Left lung (tissue), 10 donors: ENCODE data around the gene CPT1C. TPM values are rescaled to one million over a fixed set of nuclear protein-coding genes. Genes with fewer than 3 reads are reported as not detected.

ENCODE experiments used
- ATAC-seq: fragments of 200-7000 bp; cut with Tn5 transposase; one replicate; pipeline ENCODE4 v1.9.1; 2020; ENCODE audit warnings: moderate library complexity
- DNase-seq, 4 donors: peaks; one replicate each; pipeline ENCODE4 v3.0.0-alpha.2; 2013 to 2020
- H3K27ac ChIP-seq, 2 donors: fragments of 200-600 bp; sonication (generic) in 1 of 2; one replicate each; pipeline versions ENCODE4 v1.5.0 to v1.8.0; 2020 to 2021
- H3K27me3 ChIP-seq, 2 donors: fragments of 200-600 bp; sonication (generic) in 1 of 2; one replicate each; pipeline versions ENCODE4 v1.5.0 to v1.8.0; 2020 to 2021
- H3K36me3 ChIP-seq, 2 donors: fragments of 200-600 bp; sonication (generic) in 1 of 2; one replicate each; pipeline versions ENCODE4 v1.5.0 to v1.8.0; 2020 to 2021
- H3K4me1 ChIP-seq, 2 donors: fragments of 200-600 bp; one replicate each; pipeline ENCODE4 v1.8.0; 2021
- H3K4me3 ChIP-seq, 2 donors: fragments of 200-600 bp; sonication (generic) in 1 of 2; one replicate each; pipeline versions ENCODE4 v1.5.0 to v1.8.0; 2020 to 2021; ENCODE audit warnings: mild to moderate bottlenecking in 1 of 2
- H3K9me3 ChIP-seq, 2 donors: fragments of 200-600 bp; sonication (generic) in 1 of 2; one replicate each; pipeline versions ENCODE4 v1.5.0 to v1.8.0; 2020 to 2021
- CTCF ChIP-seq, 2 donors: fragments of 200-600 bp; sonication (generic) in 1 of 2; IDR thresholded peaks; one replicate each; pipeline versions ENCODE4 v1.5.0 to v1.8.0; 2021; ENCODE audit warnings: antibody characterized with exemption in 2 of 2
- intact Hi-C, 2 donors: fragments of 100-400 bp; cut with DNase I; formaldehyde crosslinking; loops; one replicate each; pipeline versions ENCODE4 v1.11.2 to v1.14.2; 2022
- polyA plus RNA-seq, 6 donors: library from polyadenylated mRNA; unstranded; fragments of 120-200 nt; gene quantifications; one replicate each; pipeline ENCODE4 v1.2.1, GENCODE V29; 2013; ENCODE audit not compliant: insufficient read length in 6 of 6
- total RNA-seq, 2 donors: library from RNA; stranded (reverse); fragmentation: NEBNext Ultra II Directional; extraction: Animal tissue kit (Norgen Biotek cat#: 25700); gene quantifications; one replicate each; pipeline ENCODE4 v1.2.1, GENCODE V29; 2021
- donor health status: DM: no; HTN: yes; CAD: no.
- donor health status: DM: no; HTN: no; CAD: no.

The CPT1C gene
- total and polyA plus RNA-seq, 8 donors: 6.2 to 37.3 (median 29.0) TPM

DNA sequence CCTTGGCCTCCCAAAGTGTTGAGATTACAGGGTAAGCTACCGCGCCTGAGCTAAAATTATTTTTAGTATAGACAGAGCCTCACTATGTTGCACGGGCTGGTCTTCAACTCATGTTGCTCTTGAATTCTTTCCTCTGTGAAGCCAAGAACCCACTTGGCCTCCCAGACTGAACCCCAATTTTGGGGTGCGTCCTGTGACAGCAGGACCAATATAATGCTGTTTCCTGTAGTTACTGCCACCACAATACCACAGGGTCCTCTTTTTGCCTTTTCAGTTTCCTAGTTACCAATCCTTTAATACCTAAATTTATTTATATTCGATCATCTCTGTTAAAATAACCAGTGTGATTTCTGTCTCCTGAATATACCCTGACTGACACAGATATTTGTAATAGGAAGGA, 39.2 kb downstream of the CPT1C start:
- Histone ChIP-seq H3K36me3 (no peaks in the 10 kb centered on the region), H3K4me3 (no peak overlapping the region), H3K27ac (no peak overlapping the region), H3K27me3 (no peaks in the 10 kb centered on the region), H3K4me1 (no peaks in the 10 kb centered on the region), H3K9me3 (no peaks in the 10 kb centered on the region)
- DNase-seq: no peak
- intact Hi-C loops: no loop called here
- ATAC-seq: no peak
- no peak for TF ChIP-seq CTCF (IDR thresholded peaks at IDR 0.05)

DNA sequence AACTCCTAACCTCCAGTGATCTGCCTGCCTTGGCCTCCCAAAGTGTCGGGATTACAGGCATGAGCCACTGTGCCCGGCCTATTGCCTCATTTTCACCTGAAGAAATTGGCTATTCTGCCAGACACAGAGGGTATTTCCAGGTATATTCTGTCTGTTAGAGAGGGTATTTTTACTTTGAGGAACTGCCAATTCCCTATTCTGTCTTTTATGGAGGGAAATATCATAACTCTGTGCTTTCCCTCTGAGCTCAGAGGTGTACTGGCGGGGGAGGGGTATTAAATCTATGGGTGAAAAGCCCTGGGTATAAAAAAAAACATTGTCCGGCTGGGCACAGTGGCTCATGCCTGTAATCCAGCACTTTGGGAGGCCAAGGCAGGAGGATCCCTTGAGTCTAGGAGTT, 47.4 kb downstream of the CPT1C start:
- DNase-seq: no peak
- no peak for ATAC-seq
- Histone ChIP-seq H3K9me3 (no peaks in the 10 kb centered on the region), H3K27ac (no peak overlapping the region), H3K27me3 (no peaks in the 10 kb centered on the region), H3K4me1 (no peaks in the 10 kb centered on the region), H3K36me3 (no peaks in the 10 kb centered on the region), H3K4me3 (no peak overlapping the region)
- TF ChIP-seq CTCF (IDR thresholded peaks at IDR 0.05): no peak
- intact Hi-C loops: no loop called here

GRCh38 chr19:49739098-49739497, 48.2 kb downstream of the CPT1C start:
- no peaks in the 10 kb centered on the region for H3K27me3 ChIP-seq
- intact Hi-C loops: no loop called here
- H3K4me1 ChIP-seq: no peaks in the 10 kb centered on the region
- H3K4me3 ChIP-seq: no peak overlapping the region
- no peak for DNase-seq
- H3K27ac ChIP-seq: no peak overlapping the region
- H3K36me3 ChIP-seq: no peaks in the 10 kb centered on the region
- ATAC-seq: no peak
- H3K9me3 ChIP-seq: no peaks in the 10 kb centered on the region
- no peak for TF ChIP-seq CTCF (IDR thresholded peaks at IDR 0.05)

DNA sequence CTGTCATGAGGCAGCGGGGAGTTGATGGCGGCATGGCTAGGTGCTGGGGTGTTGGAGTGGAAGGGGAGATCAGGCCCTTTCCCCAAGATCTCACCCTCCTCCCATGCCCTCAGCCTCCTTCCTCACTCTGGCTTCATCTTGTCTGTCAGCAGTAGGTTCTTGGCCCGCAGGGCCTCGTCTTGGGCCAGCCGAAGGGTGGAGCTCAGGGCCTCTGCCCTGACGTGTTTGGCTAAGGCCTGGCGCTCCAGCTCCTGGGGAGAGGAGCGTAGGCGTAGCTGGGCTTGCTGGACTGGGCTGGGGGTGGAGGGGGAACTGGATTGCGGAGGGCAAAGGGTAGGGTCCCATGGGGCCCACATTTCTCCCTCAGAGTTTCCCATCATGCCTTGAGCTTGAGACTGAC, 49.0 kb downstream of the CPT1C start:
- no peak for ATAC-seq
- Histone ChIP-seq H3K27me3 (no peaks in the 10 kb centered on the region), H3K4me3 (no peak overlapping the region), H3K27ac (no peak overlapping the region), H3K4me1 (no peaks in the 10 kb centered on the region), H3K9me3 (no peaks in the 10 kb centered on the region), H3K36me3 (no peaks in the 10 kb centered on the region)
- intact Hi-C loops: no loop called here
- TF ChIP-seq CTCF (IDR thresholded peaks at IDR 0.05): no peak
- DNase-seq: no peak

DNA sequence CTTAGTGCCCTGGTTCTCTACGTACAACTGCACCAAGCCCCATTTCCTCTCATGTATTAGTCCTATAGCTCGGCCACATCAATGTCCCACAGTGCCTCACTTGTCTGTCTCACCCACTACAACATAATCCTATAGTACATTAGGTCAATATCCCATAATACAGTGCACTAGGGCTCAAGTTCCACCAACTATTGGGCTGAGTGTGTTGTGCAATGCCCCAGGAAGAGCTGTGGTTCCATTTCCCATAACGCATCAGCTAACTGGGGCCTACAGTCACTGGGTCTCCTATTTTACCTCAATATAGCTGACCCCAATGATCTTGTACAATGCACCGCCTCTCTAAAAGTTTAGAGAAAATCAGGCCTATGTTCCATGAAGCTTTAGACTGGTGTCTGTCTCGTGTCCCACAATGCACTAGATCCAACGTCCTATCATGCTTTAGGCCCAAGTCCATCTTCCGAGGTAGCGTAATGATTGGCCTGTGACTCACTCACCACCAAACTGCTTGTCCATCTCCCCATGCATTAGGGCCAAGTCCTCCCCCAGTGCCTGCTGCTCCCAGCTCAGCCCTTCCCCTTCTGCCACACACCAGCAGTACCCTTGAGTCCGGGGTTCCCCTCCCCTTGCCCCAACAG, 50.4 kb downstream of the CPT1C start:
- TF ChIP-seq CTCF (IDR thresholded peaks at IDR 0.05): no peak
- H3K27ac ChIP-seq: no peak overlapping the region
- H3K27me3 ChIP-seq: no peaks in the 10 kb centered on the region
- ATAC-seq: no peak
- H3K9me3 ChIP-seq: no peaks in the 10 kb centered on the region
- no peak overlapping the region for H3K4me3 ChIP-seq
- no peak for DNase-seq
- H3K36me3 ChIP-seq: no peaks in the 10 kb centered on the region
- no peaks in the 10 kb centered on the region for H3K4me1 ChIP-seq
- intact Hi-C loops: no loop called here
